ENCODE results near the gene IMPACT.

GRCh38 chr18:24500217-24500616, 73.7 kb downstream of the IMPACT start:
- TF ChIP-seq CTCF (conservative IDR thresholded peaks at IDR 0.05; ENCODE audit: low read depth, low read length) (no peak), CEBPB (IDR thresholded peaks at IDR 0.05; ENCODE audit: low read depth, low read length) (no peak), RAD21 (IDR thresholded peaks at IDR 0.05; ENCODE audit: low read length) (no peak), POLR2A (IDR thresholded peaks at IDR 0.05; ENCODE audit: low read depth, low read length) (no peak), CHD1 (IDR thresholded peaks at IDR 0.05; ENCODE audit: low read depth, low read length) (no peak), RFX5 (IDR thresholded peaks at IDR 0.05; ENCODE audit: low read depth, low read length) (no peak), NFE2L2 (IDR thresholded peaks at IDR 0.05; ENCODE audit: low read depth, low read length) (no peak), ELK1 (IDR thresholded peaks at IDR 0.05; ENCODE audit: borderline replicate concordance, low read depth, low read length) (no peak), MAFK (IDR thresholded peaks at IDR 0.05; ENCODE audit: low read depth, low read length) (no peak), SMC3 (IDR thresholded peaks at IDR 0.05; ENCODE audit: low read depth, low read length) (no peak), RCOR1 (IDR thresholded peaks at IDR 0.05; ENCODE audit: insufficient replicate concordance, low read length) (no peak), BHLHE40 (IDR thresholded peaks at IDR 0.05; ENCODE audit: low read depth, low read length) (no peak)
- TF ChIP-seq, protein P1, sequence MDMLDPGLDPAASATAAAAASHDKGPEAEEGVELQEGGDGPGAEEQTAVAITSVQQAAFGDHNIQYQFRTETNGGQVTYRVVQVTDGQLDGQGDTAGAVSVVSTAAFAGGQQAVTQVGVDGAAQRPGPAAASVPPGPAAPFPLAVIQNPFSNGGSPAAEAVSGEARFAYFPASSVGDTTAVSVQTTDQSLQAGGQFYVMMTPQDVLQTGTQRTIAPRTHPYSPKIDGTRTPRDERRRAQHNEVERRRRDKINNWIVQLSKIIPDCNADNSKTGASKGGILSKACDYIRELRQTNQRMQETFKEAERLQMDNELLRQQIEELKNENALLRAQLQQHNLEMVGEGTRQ (IDR thresholded peaks at IDR 0.05; ENCODE audit: low read depth, low read length) = no peak
